Prostate gland (tissue), 2 donors: ENCODE results near the gene FLRT1.

Source experiments
- POLR2A ChIP-seq: fragments of 450-650 bp; IDR thresholded peaks from one replicate; pipeline ENCODE4 v1.6.1; 2016; ENCODE audit warnings: antibody characterized with exemption, mild to moderate bottlenecking
- POLR2AphosphoS5 ChIP-seq: sonication (generic); formaldehyde crosslinking; IDR thresholded peaks from one replicate; pipeline ENCODE4 v1.6.1; 2017; ENCODE audit warnings: antibody characterized with exemption
- TF ChIP-seq, protein P1 (sequence below), 4 experiments: fragments of 200-600 bp in 2 of 4; fragments of 450-650 bp in 2 of 4; sonication (generic) in 2 of 4; IDR thresholded peaks; 1 replicate in 3 of 4; 2 replicates in 1 of 4; pipeline ENCODE4 v1.5.1; 2016 to 2019; ENCODE audit warnings: antibody characterized with exemption in 4 of 4, mild to moderate bottlenecking in 2 of 4, moderate library complexity in 2 of 4

DNA sequence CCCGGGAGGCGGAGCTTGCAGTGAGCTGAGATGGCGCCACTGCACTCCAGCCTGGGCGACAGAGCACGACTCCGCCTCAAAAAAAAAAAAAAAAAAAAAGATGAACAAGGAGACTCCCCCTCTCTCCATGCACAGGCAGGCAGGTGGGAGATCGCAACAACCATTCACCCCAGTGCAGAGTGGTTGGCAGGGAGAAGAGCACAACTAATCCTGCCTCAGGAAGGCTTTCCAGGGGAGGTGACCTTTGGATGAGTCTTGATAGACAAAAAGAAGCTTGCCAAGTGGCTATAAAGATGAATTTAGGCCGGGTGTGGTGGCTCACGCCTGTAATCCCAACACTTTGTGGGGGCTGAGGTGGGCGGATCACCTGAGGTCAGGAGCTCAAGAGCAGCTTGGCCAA is 30.0 kb downstream of the FLRT1 start:
- TF ChIP-seq, protein P1, sequence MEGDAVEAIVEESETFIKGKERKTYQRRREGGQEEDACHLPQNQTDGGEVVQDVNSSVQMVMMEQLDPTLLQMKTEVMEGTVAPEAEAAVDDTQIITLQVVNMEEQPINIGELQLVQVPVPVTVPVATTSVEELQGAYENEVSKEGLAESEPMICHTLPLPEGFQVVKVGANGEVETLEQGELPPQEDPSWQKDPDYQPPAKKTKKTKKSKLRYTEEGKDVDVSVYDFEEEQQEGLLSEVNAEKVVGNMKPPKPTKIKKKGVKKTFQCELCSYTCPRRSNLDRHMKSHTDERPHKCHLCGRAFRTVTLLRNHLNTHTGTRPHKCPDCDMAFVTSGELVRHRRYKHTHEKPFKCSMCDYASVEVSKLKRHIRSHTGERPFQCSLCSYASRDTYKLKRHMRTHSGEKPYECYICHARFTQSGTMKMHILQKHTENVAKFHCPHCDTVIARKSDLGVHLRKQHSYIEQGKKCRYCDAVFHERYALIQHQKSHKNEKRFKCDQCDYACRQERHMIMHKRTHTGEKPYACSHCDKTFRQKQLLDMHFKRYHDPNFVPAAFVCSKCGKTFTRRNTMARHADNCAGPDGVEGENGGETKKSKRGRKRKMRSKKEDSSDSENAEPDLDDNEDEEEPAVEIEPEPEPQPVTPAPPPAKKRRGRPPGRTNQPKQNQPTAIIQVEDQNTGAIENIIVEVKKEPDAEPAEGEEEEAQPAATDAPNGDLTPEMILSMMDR (IDR thresholded peaks at IDR 0.05) = no peak
- no peak for TF ChIP-seq POLR2A
- no peak for TF ChIP-seq POLR2AphosphoS5
